ENCODE results near the gene LRP10.
"Not testable (repeated sequence)": the region's sequence is repeated elsewhere in the genome, so short reads cannot be mapped to it uniquely, and the experiment has no call there.

The LRP10 gene

DNA sequence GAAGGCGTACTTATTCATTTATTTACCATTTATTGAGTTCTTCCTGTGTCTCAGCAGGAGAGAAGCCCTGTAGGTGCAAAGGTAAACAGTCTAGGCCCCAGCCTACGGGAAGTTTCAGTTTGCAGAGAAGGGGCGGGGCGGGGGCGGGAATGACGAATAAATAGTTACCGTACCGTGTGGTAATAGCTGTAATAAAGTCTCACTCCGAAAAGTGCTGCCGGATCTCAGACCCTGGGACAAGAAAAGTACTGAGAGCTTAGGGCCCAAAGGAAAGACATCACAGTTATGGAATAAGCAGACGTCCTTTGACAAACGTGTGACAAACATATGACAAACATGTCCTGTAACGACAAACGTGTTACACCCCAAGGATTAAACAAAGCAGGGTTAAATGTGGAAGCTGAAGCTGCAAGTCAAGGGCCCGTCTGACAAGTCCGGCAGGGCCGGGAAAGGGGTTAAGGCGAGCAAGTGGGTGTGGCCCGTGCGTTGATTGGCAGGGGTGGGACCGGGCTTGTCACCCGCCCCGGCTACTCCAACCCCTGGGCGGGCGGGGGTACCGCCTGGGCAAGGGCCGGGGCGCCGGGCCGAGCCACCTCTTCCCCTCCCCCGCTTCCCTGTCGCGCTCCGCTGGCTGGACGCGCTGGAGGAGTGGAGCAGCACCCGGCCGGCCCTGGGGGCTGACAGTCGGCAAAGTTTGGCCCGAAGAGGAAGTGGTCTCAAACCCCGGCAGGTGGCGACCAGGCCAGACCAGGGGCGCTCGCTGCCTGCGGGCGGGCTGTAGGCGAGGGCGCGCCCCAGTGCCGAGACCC, at the start of gene LRP10:
Gene LRP10 (plus strand): TSS at position 517 of the 809 bp plus-strand sequence. CDS start 564 bp downstream, outside the sequence.
- DNase-seq: peak; percentile 65 to 67

DNA sequence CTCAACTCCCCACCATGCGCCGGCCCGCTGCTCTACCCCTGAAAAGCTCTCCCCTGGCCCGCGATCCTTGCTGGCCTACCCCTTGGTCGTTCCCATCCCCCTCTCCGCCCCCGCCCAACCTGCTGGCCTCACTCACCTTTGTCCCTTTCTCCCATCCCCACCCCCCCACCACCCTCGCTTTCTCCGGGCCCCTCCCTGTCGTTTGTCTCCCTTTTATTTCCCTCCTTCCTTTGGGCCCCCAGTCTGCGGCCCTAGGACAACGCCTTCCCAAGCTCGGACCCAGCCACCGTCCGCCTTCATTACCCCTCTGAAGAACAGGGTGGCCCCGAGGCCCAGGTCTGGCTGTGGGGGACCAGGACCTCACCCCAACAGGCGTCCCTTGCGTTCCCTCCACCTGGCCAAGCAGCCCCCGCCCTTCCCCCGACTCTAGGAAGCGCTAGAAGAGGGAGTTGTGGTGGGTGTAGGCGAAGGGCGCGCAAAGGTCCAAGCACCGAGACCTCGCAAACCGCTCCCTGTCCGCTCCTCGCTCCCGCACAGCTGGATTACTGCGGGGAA, 49.4 kb upstream of the LRP10 start:
- DNase-seq: no peak

GRCh38 chr14:22822571-22823098, 48.9 kb upstream of the LRP10 start:
- peak; percentile 38 to 59 for DNase-seq

GRCh38 chr14:22824711-22825359, 46.7 kb upstream of the LRP10 start:
- DNase-seq: peak in 1 of 2 donors; percentile 58

DNA sequence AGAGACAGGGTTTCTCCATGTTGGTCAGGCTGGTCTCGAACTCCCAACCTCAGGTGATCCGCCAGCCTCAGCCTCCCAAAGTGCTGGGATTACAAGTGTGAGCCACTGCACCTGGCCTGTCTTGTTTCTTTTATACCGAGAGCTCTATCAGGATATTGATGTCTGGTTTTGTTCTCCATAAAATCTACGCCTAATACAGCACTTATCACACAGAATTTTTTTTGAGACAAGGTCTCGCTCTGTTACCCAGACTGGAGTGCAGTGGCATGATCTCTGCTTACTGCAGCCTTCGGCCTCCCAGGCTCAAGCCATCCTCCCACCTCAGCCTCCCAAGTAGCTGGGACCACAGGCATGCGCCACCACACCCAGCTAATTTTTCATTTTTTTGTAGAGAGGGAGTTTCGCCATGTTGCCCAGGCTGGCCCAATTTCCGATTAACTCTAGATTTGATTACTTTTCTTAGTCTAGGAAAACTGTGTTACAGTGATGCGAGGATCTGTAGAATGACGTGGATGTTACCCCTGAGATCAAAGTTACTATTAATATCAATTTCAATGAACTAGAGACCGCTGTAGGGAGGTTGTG, 42.4 kb upstream of the LRP10 start:
- not testable (repeated sequence) for DNase-seq

DNA sequence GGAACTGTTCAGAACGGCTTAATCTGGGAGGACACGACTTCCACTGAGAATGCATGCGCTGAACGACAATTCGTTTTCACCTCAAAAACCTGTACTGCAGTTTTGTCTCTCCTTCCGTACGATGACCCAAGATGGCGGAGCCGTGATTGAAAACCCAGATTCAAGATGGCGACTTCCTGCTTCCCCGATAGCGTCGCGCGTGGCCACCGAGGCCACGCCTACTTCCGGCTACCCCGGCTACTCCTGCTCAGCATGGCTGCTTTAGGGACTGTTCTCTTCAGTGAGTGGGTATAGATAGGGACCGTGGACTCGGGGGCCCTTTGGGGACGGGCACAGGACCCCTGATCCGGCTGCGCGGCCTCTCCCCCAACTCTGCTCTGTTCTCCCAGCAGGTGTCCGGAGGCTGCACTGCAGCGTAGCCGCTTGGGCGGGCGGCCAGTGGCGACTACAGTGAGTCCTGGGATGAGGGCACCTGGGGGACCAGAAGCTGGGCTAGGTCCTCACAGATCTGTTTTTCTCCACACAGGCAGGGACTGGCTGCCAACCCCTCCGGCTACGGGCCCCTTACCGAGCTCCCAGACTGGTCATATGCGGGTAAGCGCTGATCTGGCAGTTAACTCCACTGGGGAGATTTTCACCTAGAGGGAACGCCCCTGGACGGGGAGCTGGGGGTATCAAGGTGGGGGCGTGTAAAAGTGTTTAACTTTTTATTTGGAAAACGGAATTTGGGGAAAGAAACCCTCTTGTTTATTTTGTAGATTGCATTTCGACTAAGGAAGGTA, 41.7 kb upstream of the LRP10 start, which contains the start of gene MRPL52:
Gene MRPL52 (plus strand): TSS at position 227 of the 782 bp plus-strand sequence. CDS start 26 bp downstream, at position 253.
- peak; percentile 59 to 91 for DNase-seq

DNA sequence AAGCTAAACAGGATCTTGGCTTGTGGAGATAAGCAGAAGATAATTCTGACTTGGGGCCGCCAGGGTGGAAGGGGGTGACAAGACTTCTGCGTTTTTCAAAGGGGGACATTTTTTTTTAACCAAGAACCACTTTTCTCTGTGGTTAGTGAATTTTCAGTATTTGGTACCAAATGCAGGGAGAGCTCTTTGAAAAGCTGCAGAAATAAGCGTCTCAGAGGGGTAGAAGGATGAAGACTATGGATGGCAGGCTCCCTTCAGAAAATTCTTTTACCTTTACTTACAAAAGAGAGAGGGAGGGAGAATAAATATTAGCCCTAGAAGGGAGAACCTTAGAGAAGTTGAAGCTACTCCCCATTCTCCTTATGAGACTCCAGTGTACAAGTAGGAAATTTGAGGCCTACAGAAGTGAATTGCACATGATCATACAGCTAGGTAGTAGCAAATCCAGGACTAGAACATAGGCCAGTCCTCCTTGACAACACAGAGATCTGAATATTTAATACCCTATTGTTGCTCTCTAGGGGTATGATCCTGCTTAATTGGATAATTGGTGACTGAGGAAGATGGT, 41.0 kb upstream of the LRP10 start:
- DNase-seq: no peak

DNA sequence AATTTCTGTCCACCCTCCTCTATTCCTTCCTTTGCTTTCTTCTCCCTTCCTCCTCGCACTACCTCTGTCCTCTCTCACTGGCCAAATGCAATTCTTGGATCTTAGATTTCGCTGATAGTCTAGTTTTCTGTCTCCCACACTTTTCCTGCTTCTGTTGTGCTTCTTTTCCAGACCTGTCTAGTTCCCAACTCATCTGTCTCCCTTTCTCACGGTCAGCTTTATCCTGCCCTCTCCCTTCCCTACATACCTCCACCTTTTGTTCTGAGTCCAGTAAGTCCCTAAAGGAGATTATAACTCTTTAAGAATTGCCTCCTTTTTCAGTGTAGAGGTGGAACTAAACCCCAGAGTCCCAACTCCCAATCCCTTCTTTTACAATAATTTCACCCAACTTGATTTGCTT, 36.0 kb upstream of the LRP10 start:
- DNase-seq: no peak

GRCh38 chr14:22836301-22837113, 35.0 kb upstream of the LRP10 start, which contains the start of gene MMP14:
Gene MMP14 (plus strand): TSS chr14:22836585. CDS start chr14:22836818, 233 bp downstream.
- no peak for DNase-seq

DNA sequence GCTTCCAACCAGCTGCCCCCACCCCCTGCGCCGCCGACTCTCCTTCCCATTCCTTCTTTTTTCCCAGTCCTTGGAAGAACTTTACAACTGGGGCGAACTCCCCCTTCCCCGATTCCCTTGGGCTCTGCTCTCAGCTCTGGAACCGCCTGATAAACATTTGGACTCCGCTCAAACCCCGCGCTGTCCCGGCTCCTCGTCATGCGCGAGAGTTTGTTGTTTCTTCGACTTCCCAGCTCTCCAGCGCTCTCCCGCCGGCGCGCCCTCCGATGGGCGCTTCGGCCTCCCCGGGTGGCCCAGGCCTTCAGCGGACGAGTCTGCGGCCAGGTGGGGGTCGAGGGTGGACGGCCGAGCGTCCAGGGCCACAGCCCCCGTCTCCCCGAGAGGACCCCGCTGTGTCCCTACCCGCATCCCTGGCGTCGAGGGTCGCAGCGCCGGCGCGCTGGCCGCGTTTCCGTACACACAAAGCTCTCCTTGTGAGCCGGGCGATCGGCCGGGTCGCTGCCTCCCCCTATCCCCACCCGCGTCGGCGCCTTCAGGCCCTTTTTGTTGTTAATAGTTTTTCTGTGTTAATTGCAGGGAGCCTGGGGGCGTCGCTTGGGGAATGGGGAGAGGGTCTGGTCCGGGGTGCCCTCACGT, 34.3 kb upstream of the LRP10 start:
- DNase-seq: no peak

- no peak for DNase-seq
These were observed 33.6 kb upstream of the LRP10 start for GRCh38 chr14:22837750-22838538.

GRCh38 chr14:22838631-22839041, 32.9 kb upstream of the LRP10 start:
- no peak for DNase-seq

DNA sequence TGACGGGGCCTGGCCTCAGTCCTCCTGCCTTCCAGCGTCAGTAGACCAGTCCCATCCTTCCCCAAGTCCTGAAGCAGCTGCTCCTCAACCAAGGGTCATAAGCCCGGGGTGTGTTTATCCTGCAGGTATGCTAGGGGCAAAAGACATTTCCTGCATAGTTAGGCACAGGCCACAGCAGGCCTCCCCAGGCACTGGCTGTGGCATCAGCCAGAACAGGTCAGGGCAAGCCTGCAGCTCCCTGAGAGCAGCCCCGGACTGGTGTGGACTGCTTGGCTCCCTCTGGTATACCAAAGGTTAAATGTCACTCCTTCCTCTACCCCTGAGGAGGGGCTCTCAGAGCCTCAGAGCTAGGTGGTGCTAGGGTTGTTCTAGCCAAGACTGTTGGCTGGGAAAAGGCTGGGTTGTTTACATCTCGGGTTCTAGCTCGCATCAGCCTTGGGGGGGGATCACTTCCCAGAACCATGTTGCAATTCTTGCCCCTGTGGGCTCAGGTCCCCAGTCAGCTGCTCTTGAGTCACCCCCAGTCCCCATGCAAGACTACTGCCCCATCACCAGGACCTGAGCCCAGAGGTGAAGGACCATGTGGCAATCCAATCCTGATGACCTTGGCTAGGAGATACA, 32.3 kb upstream of the LRP10 start:
- no peak for DNase-seq

GRCh38 chr14:22841311-22841710, 30.2 kb upstream of the LRP10 start:
- DNase-seq: no peak

DNA sequence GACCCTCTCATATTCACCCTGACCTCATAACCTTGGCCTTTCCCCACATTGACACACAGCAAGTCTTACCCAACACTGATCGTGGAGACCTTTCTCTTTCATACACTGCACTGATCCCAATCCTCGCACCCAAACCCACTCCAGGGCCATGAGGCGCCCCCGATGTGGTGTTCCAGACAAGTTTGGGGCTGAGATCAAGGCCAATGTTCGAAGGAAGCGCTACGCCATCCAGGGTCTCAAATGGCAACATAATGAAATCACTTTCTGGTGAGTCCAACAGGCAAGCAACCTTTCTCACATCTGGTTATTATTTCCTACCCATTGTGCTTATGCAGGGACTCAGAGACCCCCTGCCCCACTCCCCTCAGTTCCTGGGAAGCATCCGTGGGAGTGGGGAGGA, 29.8 kb upstream of the LRP10 start:
- no peak for DNase-seq

GRCh38 chr14:22842211-22843122, 29.1 kb upstream of the LRP10 start:
- DNase-seq: no peak

DNA sequence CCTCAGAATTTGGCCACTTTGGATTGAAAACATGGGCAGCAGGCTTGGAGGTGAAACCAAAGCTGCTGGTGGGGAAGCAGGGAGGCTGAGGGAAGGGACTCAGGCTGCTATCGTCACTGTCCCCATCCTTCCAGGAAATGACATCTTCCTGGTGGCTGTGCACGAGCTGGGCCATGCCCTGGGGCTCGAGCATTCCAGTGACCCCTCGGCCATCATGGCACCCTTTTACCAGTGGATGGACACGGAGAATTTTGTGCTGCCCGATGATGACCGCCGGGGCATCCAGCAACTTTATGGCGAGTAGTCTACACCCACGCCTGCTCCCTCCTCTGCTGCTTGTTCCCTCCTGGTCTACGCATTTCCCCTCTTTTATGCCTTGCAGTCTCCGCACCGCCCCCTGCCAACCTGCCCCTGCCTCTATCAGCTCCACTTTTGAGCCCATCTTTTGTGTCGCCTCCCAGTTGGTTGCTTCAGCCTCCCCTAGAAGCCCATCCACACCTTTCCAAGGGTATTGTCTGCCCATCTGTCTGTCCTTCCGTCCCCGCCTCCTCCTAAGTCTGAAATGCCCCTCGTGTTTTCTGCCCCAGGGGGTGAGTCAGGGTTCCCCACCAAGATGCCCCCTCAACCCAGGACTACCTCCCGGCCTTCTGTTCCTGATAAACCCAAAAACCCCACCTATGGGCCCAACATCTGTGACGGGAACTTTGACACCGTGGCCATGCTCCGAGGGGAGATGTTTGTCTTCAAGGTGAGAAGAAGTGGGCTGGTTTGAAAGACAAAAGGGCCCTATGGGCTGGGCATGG, 28.2 kb upstream of the LRP10 start:
- DNase-seq: no peak
